HEK293T (cell line): ENCODE results near the gene SLC9A7.

ENCODE experiments used
- BHLHE40 ChIP-seq: fragments of 450-650 bp; IDR thresholded peaks from 2 replicates; pipeline ENCODE4 v1.6.1; 2016; ENCODE audit warnings: mild to moderate bottlenecking, moderate library complexity, borderline replicate concordance
- ELF4 ChIP-seq: fragments of 450-650 bp; IDR thresholded peaks from 2 replicates; pipeline ENCODE4 v1.6.1; 2017; ENCODE audit warnings: antibody characterized with exemption
- FOXA1 ChIP-seq: fragments of 450-650 bp; IDR thresholded peaks from 2 replicates; pipeline ENCODE4 v1.6.1; 2016; ENCODE audit warnings: mild to moderate bottlenecking
- FOXM1 ChIP-seq: fragments of 450-650 bp; IDR thresholded peaks from 2 replicates; pipeline ENCODE4 v1.6.1; 2017; ENCODE audit warnings: mild to moderate bottlenecking, borderline replicate concordance
- LEF1 ChIP-seq: fragments of 450-650 bp; IDR thresholded peaks from 2 replicates; pipeline ENCODE4 v1.6.1; 2017; ENCODE audit warnings: mild to moderate bottlenecking, borderline replicate concordance
- SP1 ChIP-seq: fragments of 450-650 bp; IDR thresholded peaks from 2 replicates; pipeline ENCODE4 v1.6.1; 2017
- SUZ12 ChIP-seq: fragments of 450-650 bp; IDR thresholded peaks from 2 replicates; pipeline ENCODE4 v1.6.1; 2016; ENCODE audit warnings: mild to moderate bottlenecking
- ZNF384 ChIP-seq: fragments of 450-650 bp; IDR thresholded peaks from 2 replicates; pipeline ENCODE4 v1.6.1; 2016
- TF ChIP-seq, protein P1 (sequence below): fragments of 450-650 bp; IDR thresholded peaks from 2 replicates; pipeline ENCODE4 v1.6.1; 2016

DNA sequence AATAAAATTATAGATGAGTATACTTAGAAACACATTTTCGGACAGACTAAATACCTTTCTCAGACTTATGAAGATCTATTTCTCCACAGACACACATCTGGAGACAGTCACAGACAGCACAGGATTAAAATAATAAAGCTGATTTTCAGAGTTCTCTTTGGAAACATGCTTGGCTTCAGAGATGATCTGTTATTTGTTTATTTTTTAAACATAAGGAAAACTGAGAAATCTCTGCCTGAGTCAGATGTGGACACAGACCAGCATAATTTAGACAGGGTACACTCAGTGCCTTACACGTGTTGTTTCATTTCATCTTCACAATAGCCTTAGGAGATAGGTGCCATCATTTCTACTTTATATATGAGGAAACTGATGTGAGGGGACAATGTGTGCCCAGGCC, 92.1 kb downstream of the SLC9A7 start:
- no peak for TF ChIP-seq SP1
- TF ChIP-seq FOXA1: no peak
- no peak for TF ChIP-seq ELF4
- no peak for TF ChIP-seq BHLHE40
- no peak for TF ChIP-seq SUZ12
- no peak for TF ChIP-seq ZNF384
- TF ChIP-seq, protein P1, sequence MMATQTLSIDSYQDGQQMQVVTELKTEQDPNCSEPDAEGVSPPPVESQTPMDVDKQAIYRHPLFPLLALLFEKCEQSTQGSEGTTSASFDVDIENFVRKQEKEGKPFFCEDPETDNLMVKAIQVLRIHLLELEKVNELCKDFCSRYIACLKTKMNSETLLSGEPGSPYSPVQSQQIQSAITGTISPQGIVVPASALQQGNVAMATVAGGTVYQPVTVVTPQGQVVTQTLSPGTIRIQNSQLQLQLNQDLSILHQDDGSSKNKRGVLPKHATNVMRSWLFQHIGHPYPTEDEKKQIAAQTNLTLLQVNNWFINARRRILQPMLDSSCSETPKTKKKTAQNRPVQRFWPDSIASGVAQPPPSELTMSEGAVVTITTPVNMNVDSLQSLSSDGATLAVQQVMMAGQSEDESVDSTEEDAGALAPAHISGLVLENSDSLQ: no peak
- TF ChIP-seq LEF1: no peak
- TF ChIP-seq FOXM1: no peak
